ENCODE results near the gene CHSY1. TPM values are rescaled to one million over a fixed set of nuclear protein-coding genes. Genes with fewer than 3 reads are reported as not detected.

The CHSY1 gene
- total RNA-seq, 1 donor from 2014 or later = 39.7 TPM

GRCh38 chr15:101162701-101163483 lies 89.0 kb downstream of the CHSY1 start:
- Mint-ChIP-seq H3K4me3 (ENCODE audit: unreplicated experiment) (no peak overlapping the region), H3K9me3 (ENCODE audit: unreplicated experiment) (peaks cover 16% of the 10 kb centered on the region), H3K27ac (ENCODE audit: unreplicated experiment) (no peak overlapping the region), H3K4me1 (ENCODE audit: unreplicated experiment) (peaks cover 37% of the 10 kb centered on the region), H3K27me3 (ENCODE audit: unreplicated experiment) (no peaks in the 10 kb centered on the region), H3K36me3 (ENCODE audit: unreplicated experiment) (peaks cover 4% of the 10 kb centered on the region)
- no peak for TF ChIP-seq CTCF (IDR thresholded peaks at IDR 0.05)
- DNase-seq (ENCODE audit: extremely low spot score, unreplicated experiment) = no peak

GRCh38 chr15:101161656-101162055 lies 90.2 kb downstream of the CHSY1 start:
- Mint-ChIP-seq H3K36me3 (ENCODE audit: unreplicated experiment) (peaks cover 4% of the 10 kb centered on the region), H3K4me1 (ENCODE audit: unreplicated experiment) (peaks cover 37% of the 10 kb centered on the region), H3K27ac (ENCODE audit: unreplicated experiment) (no peak overlapping the region), H3K4me3 (ENCODE audit: unreplicated experiment) (no peak overlapping the region), H3K27me3 (ENCODE audit: unreplicated experiment) (no peaks in the 10 kb centered on the region), H3K9me3 (ENCODE audit: unreplicated experiment) (peaks cover 16% of the 10 kb centered on the region)
- TF ChIP-seq CTCF (IDR thresholded peaks at IDR 0.05) = no peak
- DNase-seq (ENCODE audit: extremely low spot score, unreplicated experiment) = no peak

GRCh38 chr15:101159936-101160815 lies 91.7 kb downstream of the CHSY1 start:
- DNase-seq (ENCODE audit: extremely low spot score, unreplicated experiment) = no peak
- Mint-ChIP-seq H3K36me3 (ENCODE audit: unreplicated experiment) (no peaks in the 10 kb centered on the region), H3K27ac (ENCODE audit: unreplicated experiment) (peak overlapping the region; percentile 74), H3K4me3 (ENCODE audit: unreplicated experiment) (no peak overlapping the region), H3K9me3 (ENCODE audit: unreplicated experiment) (peaks cover 10% of the 10 kb centered on the region), H3K27me3 (ENCODE audit: unreplicated experiment) (no peaks in the 10 kb centered on the region), H3K4me1 (ENCODE audit: unreplicated experiment) (peaks cover 44% of the 10 kb centered on the region)
- no peak for TF ChIP-seq CTCF (IDR thresholded peaks at IDR 0.05)

GRCh38 chr15:101159096-101159935 lies 92.5 kb downstream of the CHSY1 start:
- peak overlapping the region; percentile 74 for H3K27ac Mint-ChIP-seq (ENCODE audit: unreplicated experiment)
- no peak overlapping the region for H3K4me3 Mint-ChIP-seq (ENCODE audit: unreplicated experiment)
- H3K9me3 Mint-ChIP-seq (ENCODE audit: unreplicated experiment) = peaks cover 5% of the 10 kb centered on the region
- no peak for DNase-seq (ENCODE audit: extremely low spot score, unreplicated experiment)
- H3K27me3 Mint-ChIP-seq (ENCODE audit: unreplicated experiment) = no peaks in the 10 kb centered on the region
- peaks cover 44% of the 10 kb centered on the region for H3K4me1 Mint-ChIP-seq (ENCODE audit: unreplicated experiment)
- H3K36me3 Mint-ChIP-seq (ENCODE audit: unreplicated experiment) = no peaks in the 10 kb centered on the region
- no peak for TF ChIP-seq CTCF (IDR thresholded peaks at IDR 0.05)
